Prostate gland (tissue), 2 donors: ENCODE measurements around the gene ANAPC4. TPM values are rescaled to one million over a fixed set of nuclear protein-coding genes. Genes with fewer than 3 reads are reported as not detected.

Experiments used
- DNase-seq: peaks from one replicate; pipeline ENCODE4 v3.0.0-alpha.2; 2019; ENCODE audit warnings: low spot score
- H3K27ac ChIP-seq, 2 donors: fragments of 200-600 bp; sonication (generic); 2 replicates each; pipeline ENCODE4 v1.5.1; 2017 to 2019
- H3K27me3 ChIP-seq: fragments of 200-600 bp; sonication (generic); replicated peaks from 2 replicates; pipeline ENCODE4 v1.5.1; 2019; ENCODE audit not compliant: insufficient read depth
- H3K36me3 ChIP-seq, 2 donors: fragments of 200-600 bp; sonication (generic); 1 replicate in 1 of 2; 2 replicates in 1 of 2; pipeline versions ENCODE4 v1.5.1 to v1.8.1; 2017 to 2019
- H3K4me1 ChIP-seq: fragments of 200-600 bp; sonication (generic); replicated peaks from 2 replicates; pipeline ENCODE4 v1.5.1; 2019
- H3K4me3 ChIP-seq, 2 donors: fragments of 200-600 bp; sonication (generic); 2 replicates each; pipeline ENCODE4 v1.5.1; 2017 to 2019
- H3K9me3 ChIP-seq: fragments of 200-600 bp; sonication (generic); 2 replicates; pipeline ENCODE4 v1.5.1; 2017
- CTCF ChIP-seq, 4 experiments: fragments of 200-600 bp in 2 of 4; fragments of 450-650 bp in 2 of 4; sonication (generic) in 2 of 4; IDR thresholded peaks; 1 replicate in 3 of 4; 2 replicates in 1 of 4; pipeline ENCODE4 v1.5.1; 2016 to 2019; ENCODE audit warnings: antibody characterized with exemption in 4 of 4, mild to moderate bottlenecking in 2 of 4, moderate library complexity in 2 of 4
- POLR2A ChIP-seq: fragments of 450-650 bp; IDR thresholded peaks from one replicate; pipeline ENCODE4 v1.6.1; 2016; ENCODE audit warnings: antibody characterized with exemption, mild to moderate bottlenecking
- POLR2AphosphoS5 ChIP-seq: sonication (generic); formaldehyde crosslinking; IDR thresholded peaks from one replicate; pipeline ENCODE4 v1.6.1; 2017; ENCODE audit warnings: antibody characterized with exemption
- WGBS: methylation state at CpG from one replicate; pipeline ENCODE4 v1.1.5; 2018; 5-methylcytosine and 5-hydroxymethylcytosine counted together
- intact Hi-C: fragments of 100-400 bp; cut with DNase I; formaldehyde crosslinking; loops from one replicate; pipeline ENCODE4 v1.14.2; 2022
- total RNA-seq, 2 donors: library from RNA; depleted of rRNA; stranded (reverse); fragments of >200 nt; gene quantifications; one replicate each; pipeline ENCODE4 v1.1.0, GENCODE V29; 2016

Gene ANAPC4
- total RNA-seq, 2 donors from 2014 or later, result 20.2 to 20.7 TPM

GRCh38 chr4:25345744-25346143 is 31.3 kb upstream of the ANAPC4 start:
- DNase-seq, result no peak
- Histone ChIP-seq H3K4me3 (no peak overlapping the region), H3K9me3 (no peaks in the 10 kb centered on the region), H3K27ac (no peak overlapping the region), H3K36me3 (no peaks in the 10 kb centered on the region), H3K4me1 (no peaks in the 10 kb centered on the region), H3K27me3 (no peaks in the 10 kb centered on the region)
- WGBS, result 50% methylated on average over 5 of the region's 5 CpGs
- TF ChIP-seq POLR2AphosphoS5, result no peak
- TF ChIP-seq POLR2A, result no peak
- TF ChIP-seq CTCF (IDR thresholded peaks at IDR 0.05), result no peak
- intact Hi-C loops, result no loop called here

DNA sequence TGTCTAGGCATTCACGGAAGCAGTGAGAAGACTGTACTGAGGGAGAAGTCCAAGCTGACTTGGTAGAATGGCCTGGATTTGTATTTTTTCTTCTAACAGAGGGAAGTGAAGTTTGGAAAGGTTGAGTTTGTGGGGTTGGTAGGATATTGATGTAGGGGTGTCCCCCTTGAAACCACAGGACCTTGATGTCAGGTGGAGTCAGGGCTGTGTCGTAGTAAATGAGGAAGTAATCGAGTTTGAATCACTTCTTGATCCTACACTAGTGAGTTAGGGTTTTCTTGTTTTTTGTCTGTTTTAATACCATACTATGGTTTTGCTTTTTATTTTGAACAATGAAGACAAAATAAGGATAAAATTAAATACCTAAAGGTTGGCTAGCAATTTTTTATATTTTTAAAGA is 30.1 kb upstream of the ANAPC4 start:
- no peak overlapping the region for H3K4me3 ChIP-seq
- H3K36me3 ChIP-seq, result no peaks in the 10 kb centered on the region
- TF ChIP-seq CTCF (IDR thresholded peaks at IDR 0.05), result no peak
- no peak for TF ChIP-seq POLR2AphosphoS5
- TF ChIP-seq POLR2A, result no peak
- intact Hi-C loops, result no loop called here
- H3K27me3 ChIP-seq, result no peaks in the 10 kb centered on the region
- H3K27ac ChIP-seq, result no peak overlapping the region
- H3K4me1 ChIP-seq, result no peaks in the 10 kb centered on the region
- WGBS, result 92% methylated on average over 3 of the region's 3 CpGs
- H3K9me3 ChIP-seq, result no peaks in the 10 kb centered on the region
- no peak for DNase-seq

- Histone ChIP-seq H3K27ac (no peak overlapping the region), H3K4me1 (no peaks in the 10 kb centered on the region), H3K4me3 (no peak overlapping the region), H3K9me3 (no peaks in the 10 kb centered on the region), H3K36me3 (no peaks in the 10 kb centered on the region), H3K27me3 (no peaks in the 10 kb centered on the region)
- no peak for DNase-seq
- 53% methylated on average over 2 of the region's 2 CpGs for WGBS
- intact Hi-C loops, result no loop called here
- TF ChIP-seq CTCF (IDR thresholded peaks at IDR 0.05) (no peak), POLR2AphosphoS5 (no peak), POLR2A (no peak)
These were observed 29.6 kb upstream of the ANAPC4 start for GRCh38 chr4:25347473-25347872.

GRCh38 chr4:25347971-25348370 is 29.1 kb upstream of the ANAPC4 start:
- WGBS, result 90% methylated on average over 2 of the region's 2 CpGs
- no peaks in the 10 kb centered on the region for H3K27me3 ChIP-seq
- intact Hi-C loops, result no loop called here
- no peaks in the 10 kb centered on the region for H3K4me1 ChIP-seq
- no peak for DNase-seq
- TF ChIP-seq POLR2AphosphoS5 (no peak), CTCF (IDR thresholded peaks at IDR 0.05) (no peak), POLR2A (no peak)
- H3K4me3 ChIP-seq, result no peak overlapping the region
- no peak overlapping the region for H3K27ac ChIP-seq
- no peaks in the 10 kb centered on the region for H3K36me3 ChIP-seq
- no peaks in the 10 kb centered on the region for H3K9me3 ChIP-seq

- Histone ChIP-seq H3K4me1 (no peaks in the 10 kb centered on the region), H3K9me3 (no peaks in the 10 kb centered on the region), H3K36me3 (no peaks in the 10 kb centered on the region), H3K27me3 (no peaks in the 10 kb centered on the region), H3K27ac (no peak overlapping the region), H3K4me3 (no peak overlapping the region)
- no peak for TF ChIP-seq CTCF (IDR thresholded peaks at IDR 0.05)
- no peak for TF ChIP-seq POLR2A
- TF ChIP-seq POLR2AphosphoS5, result no peak
- 79% methylated on average over 2 of the region's 2 CpGs for WGBS
- intact Hi-C loops, result no loop called here
- no peak for DNase-seq
These were observed 26.5 kb upstream of the ANAPC4 start for GRCh38 chr4:25350561-25350960.
